Measurements from ENCODE around the gene NUP214.
"Not testable (repeated sequence)": the region's sequence is repeated elsewhere in the genome, so short reads cannot be mapped to it uniquely, and the experiment has no call there.

Gene NUP214

GRCh38 chr9:131096269-131097125 is 28.9 kb upstream of the NUP214 start, which contains the start of gene AIF1L:
Gene AIF1L (plus strand): TSS chr9:131096531. CDS start chr9:131096630, 99 bp downstream.
- peak; percentile 34 for DNase-seq (ENCODE audit: low spot score)

- DNase-seq (ENCODE audit: low spot score) = no peak
Observed at GRCh38 chr9:131097126-131097947, 28.0 kb upstream of the NUP214 start.

- DNase-seq (ENCODE audit: low spot score) = no peak
Observed at GRCh38 chr9:131097948-131098278, 27.5 kb upstream of the NUP214 start.

- DNase-seq (ENCODE audit: low spot score) = no peak
Observed at GRCh38 chr9:131098391-131099101, 26.8 kb upstream of the NUP214 start.

- DNase-seq (ENCODE audit: low spot score) = no peak
Observed at GRCh38 chr9:131099102-131099606, 26.2 kb upstream of the NUP214 start.

- DNase-seq (ENCODE audit: low spot score) = not testable (repeated sequence)
Observed at GRCh38 chr9:131099845-131100244, 25.5 kb upstream of the NUP214 start.

- DNase-seq (ENCODE audit: low spot score) = no peak
Observed at GRCh38 chr9:131100445-131100844, 24.9 kb upstream of the NUP214 start.

- no peak for DNase-seq (ENCODE audit: low spot score)
Observed at GRCh38 chr9:131101207-131101964, 24.0 kb upstream of the NUP214 start.

GRCh38 chr9:131103024-131103423 is 22.4 kb upstream of the NUP214 start:
- no peak for DNase-seq (ENCODE audit: low spot score)

- no peak for DNase-seq (ENCODE audit: low spot score)
Observed at GRCh38 chr9:131103535-131103934, 21.9 kb upstream of the NUP214 start.

- DNase-seq (ENCODE audit: low spot score) = no peak
Observed at GRCh38 chr9:131104016-131104740, 21.2 kb upstream of the NUP214 start.

- no peak for DNase-seq (ENCODE audit: low spot score)
Observed at GRCh38 chr9:131105952-131106351, 19.4 kb upstream of the NUP214 start.

GRCh38 chr9:131107760-131108159 is 17.6 kb upstream of the NUP214 start:
- DNase-seq (ENCODE audit: low spot score) = no peak

- DNase-seq (ENCODE audit: low spot score) = no peak
Observed at GRCh38 chr9:131111186-131111853, 14.1 kb upstream of the NUP214 start.

- DNase-seq (ENCODE audit: low spot score) = no peak
Observed at GRCh38 chr9:131111854-131112311, 13.5 kb upstream of the NUP214 start.

- DNase-seq (ENCODE audit: low spot score) = no peak
Observed at GRCh38 chr9:131112374-131113154, 12.8 kb upstream of the NUP214 start.

GRCh38 chr9:131113655-131114054 is 11.7 kb upstream of the NUP214 start:
- DNase-seq (ENCODE audit: low spot score) = no peak

- DNase-seq (ENCODE audit: low spot score) = no peak
Observed at GRCh38 chr9:131114084-131114535, 11.3 kb upstream of the NUP214 start.

- not testable (repeated sequence) for DNase-seq (ENCODE audit: low spot score)
Observed at GRCh38 chr9:131115360-131115742, 10.0 kb upstream of the NUP214 start.

Measured in germinal center (tissue), 1 donor.